Activated naive CD4-positive, alpha-beta T cell treated with anti-CD3 and anti-CD28 coated beads, Interleukin-2, amount 50 U/mL, for 24 hours (primary cell): ENCODE data around the gene TRAPPC10.

Source experiments
- H3K27ac Mint-ChIP-seq: one replicate; pipeline ENCODE4 v1.8.0; 2021; ENCODE audit warnings: mild to moderate bottlenecking, mixed read lengths
- H3K27me3 Mint-ChIP-seq: one replicate; pipeline ENCODE4 v1.8.0; 2021; ENCODE audit warnings: mixed read lengths
- H3K36me3 Mint-ChIP-seq: one replicate; pipeline ENCODE4 v1.8.0; 2021; ENCODE audit warnings: mixed read lengths
- H3K4me1 Mint-ChIP-seq: one replicate; pipeline ENCODE4 v1.8.0; 2021; ENCODE audit warnings: mixed read lengths
- H3K4me3 Mint-ChIP-seq: one replicate; pipeline ENCODE4 v1.8.0; 2021; ENCODE audit warnings: mild to moderate bottlenecking, mixed read lengths
- H3K9me3 Mint-ChIP-seq: one replicate; pipeline ENCODE4 v1.8.0; 2021; ENCODE audit warnings: mixed read lengths

TRAPPC10 gene

GRCh38 chr21:44011579-44012473 is at the start of gene TRAPPC10:
TRAPPC10 (plus strand) TSS chr21:44012309; CDS start chr21:44012494, 185 bp downstream.
- H3K36me3 Mint-ChIP-seq: peaks cover 2% of the 10 kb centered on the region
- no peaks in the 10 kb centered on the region for H3K27me3 Mint-ChIP-seq
- H3K4me1 Mint-ChIP-seq: peaks cover 52% of the 10 kb centered on the region
- no peaks in the 10 kb centered on the region for H3K9me3 Mint-ChIP-seq
- H3K4me3 Mint-ChIP-seq: peak within 1 kb of the TSS; percentile 94
- peak within 1 kb of the TSS; percentile 96 for H3K27ac Mint-ChIP-seq

- no peaks in the 10 kb centered on the region for H3K27me3 Mint-ChIP-seq
- peaks cover 4% of the 10 kb centered on the region for H3K4me1 Mint-ChIP-seq
- H3K4me3 Mint-ChIP-seq: no peak overlapping the region
- H3K9me3 Mint-ChIP-seq: no peaks in the 10 kb centered on the region
- H3K36me3 Mint-ChIP-seq: peaks cover 3% of the 10 kb centered on the region
- H3K27ac Mint-ChIP-seq: peak overlapping the region; percentile 70
Measured at GRCh38 chr21:43965911-43966585, 46.1 kb upstream of the TRAPPC10 start.

- H3K27me3 Mint-ChIP-seq: no peaks in the 10 kb centered on the region
- no peak overlapping the region for H3K4me3 Mint-ChIP-seq
- H3K36me3 Mint-ChIP-seq: peaks cover 6% of the 10 kb centered on the region
- H3K27ac Mint-ChIP-seq: no peak overlapping the region
- peaks cover 4% of the 10 kb centered on the region for H3K4me1 Mint-ChIP-seq
- H3K9me3 Mint-ChIP-seq: no peaks in the 10 kb centered on the region
Measured at GRCh38 chr21:43966946-43967512, 45.1 kb upstream of the TRAPPC10 start.

- Mint-ChIP-seq H3K36me3 (peaks cover 6% of the 10 kb centered on the region), H3K9me3 (no peaks in the 10 kb centered on the region), H3K4me3 (no peak overlapping the region), H3K4me1 (peaks cover 2% of the 10 kb centered on the region), H3K27me3 (no peaks in the 10 kb centered on the region), H3K27ac (no peak overlapping the region)
Measured at GRCh38 chr21:43967981-43968380, 44.1 kb upstream of the TRAPPC10 start.

GRCh38 chr21:43968410-43969114 is 43.5 kb upstream of the TRAPPC10 start:
- Mint-ChIP-seq H3K9me3 (no peaks in the 10 kb centered on the region), H3K4me1 (no peaks in the 10 kb centered on the region), H3K36me3 (peaks cover 6% of the 10 kb centered on the region), H3K4me3 (no peak overlapping the region), H3K27ac (no peak overlapping the region), H3K27me3 (no peaks in the 10 kb centered on the region)

- H3K36me3 Mint-ChIP-seq: peaks cover 6% of the 10 kb centered on the region
- H3K4me3 Mint-ChIP-seq: no peak overlapping the region
- H3K9me3 Mint-ChIP-seq: no peaks in the 10 kb centered on the region
- H3K27me3 Mint-ChIP-seq: no peaks in the 10 kb centered on the region
- H3K27ac Mint-ChIP-seq: no peak overlapping the region
- H3K4me1 Mint-ChIP-seq: no peaks in the 10 kb centered on the region
Measured at GRCh38 chr21:43969115-43969444, 43.0 kb upstream of the TRAPPC10 start.

- H3K4me1 Mint-ChIP-seq: peaks cover 6% of the 10 kb centered on the region
- no peaks in the 10 kb centered on the region for H3K9me3 Mint-ChIP-seq
- H3K36me3 Mint-ChIP-seq: peaks cover 5% of the 10 kb centered on the region
- no peak overlapping the region for H3K4me3 Mint-ChIP-seq
- no peak overlapping the region for H3K27ac Mint-ChIP-seq
- H3K27me3 Mint-ChIP-seq: no peaks in the 10 kb centered on the region
Measured at GRCh38 chr21:43970551-43970950, 41.6 kb upstream of the TRAPPC10 start.

- H3K4me1 Mint-ChIP-seq: peaks cover 6% of the 10 kb centered on the region
- no peak overlapping the region for H3K4me3 Mint-ChIP-seq
- peaks cover 5% of the 10 kb centered on the region for H3K36me3 Mint-ChIP-seq
Measured at GRCh38 chr21:43971201-43971991, 40.7 kb upstream of the TRAPPC10 start.

GRCh38 chr21:43971992-43972255 is 40.2 kb upstream of the TRAPPC10 start:
- Mint-ChIP-seq H3K4me1 (peaks cover 6% of the 10 kb centered on the region), H3K4me3 (no peak overlapping the region), H3K27ac (no peak overlapping the region), H3K9me3 (no peaks in the 10 kb centered on the region), H3K36me3 (peaks cover 5% of the 10 kb centered on the region), H3K27me3 (no peaks in the 10 kb centered on the region)

More at GRCh38 chr21:43971201-43971991, 40.7 kb upstream of the TRAPPC10 start:
- Mint-ChIP-seq H3K9me3 (no peaks in the 10 kb centered on the region), H3K27me3 (no peaks in the 10 kb centered on the region), H3K27ac (no peak overlapping the region)

GRCh38 chr21:43972850-43973633 is 39.1 kb upstream of the TRAPPC10 start:
- H3K4me1 Mint-ChIP-seq: peaks cover 6% of the 10 kb centered on the region
- H3K27me3 Mint-ChIP-seq: no peaks in the 10 kb centered on the region
- peak overlapping the region; percentile 12 for H3K27ac Mint-ChIP-seq
- H3K4me3 Mint-ChIP-seq: no peak overlapping the region
- H3K36me3 Mint-ChIP-seq: peaks cover 3% of the 10 kb centered on the region
- H3K9me3 Mint-ChIP-seq: no peaks in the 10 kb centered on the region

GRCh38 chr21:43973634-43973955 is 38.5 kb upstream of the TRAPPC10 start:
- Mint-ChIP-seq H3K4me1 (peaks cover 6% of the 10 kb centered on the region), H3K36me3 (peaks cover 3% of the 10 kb centered on the region), H3K9me3 (no peaks in the 10 kb centered on the region), H3K4me3 (no peak overlapping the region), H3K27ac (peak overlapping the region; percentile 12), H3K27me3 (no peaks in the 10 kb centered on the region)

- Mint-ChIP-seq H3K9me3 (no peaks in the 10 kb centered on the region), H3K4me3 (no peak overlapping the region), H3K27ac (no peak overlapping the region), H3K27me3 (no peaks in the 10 kb centered on the region), H3K4me1 (peaks cover 6% of the 10 kb centered on the region), H3K36me3 (peaks cover 3% of the 10 kb centered on the region)
Measured at GRCh38 chr21:43974791-43975468, 37.2 kb upstream of the TRAPPC10 start.

GRCh38 chr21:43975469-43976098 is 36.5 kb upstream of the TRAPPC10 start:
- Mint-ChIP-seq H3K27me3 (no peaks in the 10 kb centered on the region), H3K9me3 (no peaks in the 10 kb centered on the region), H3K36me3 (peaks cover 3% of the 10 kb centered on the region), H3K4me1 (peaks cover 6% of the 10 kb centered on the region), H3K4me3 (no peak overlapping the region), H3K27ac (no peak overlapping the region)

GRCh38 chr21:43976661-43977060 is 35.4 kb upstream of the TRAPPC10 start:
- Mint-ChIP-seq H3K27ac (no peak overlapping the region), H3K9me3 (no peaks in the 10 kb centered on the region), H3K36me3 (peaks cover 3% of the 10 kb centered on the region), H3K4me3 (no peak overlapping the region), H3K27me3 (no peaks in the 10 kb centered on the region), H3K4me1 (peaks cover 6% of the 10 kb centered on the region)
